ENCODE measurements around the gene EPOP.

The EPOP gene

GRCh38 chr17:38674014-38674748 is 576 bp downstream of the EPOP start:
- no peak for DNase-seq (ENCODE audit: low spot score)

GRCh38 chr17:38673707-38674013 is 1.1 kb downstream of the EPOP start:
- DNase-seq (ENCODE audit: low spot score): no peak

- no peak for DNase-seq (ENCODE audit: low spot score)
Measured at GRCh38 chr17:38672788-38673706, 1.7 kb downstream of the EPOP start.

GRCh38 chr17:38671939-38672720 is 2.6 kb downstream of the EPOP start:
- DNase-seq (ENCODE audit: low spot score): no peak

GRCh38 chr17:38669520-38669919 is 5.2 kb downstream of the EPOP start:
- DNase-seq (ENCODE audit: low spot score): no peak

- no peak for DNase-seq (ENCODE audit: low spot score)
Measured at GRCh38 chr17:38667787-38668122, 7.0 kb downstream of the EPOP start.

- DNase-seq (ENCODE audit: low spot score): peak; percentile 67
Measured at GRCh38 chr17:38667099-38667786, 7.5 kb downstream of the EPOP start.

GRCh38 chr17:38663964-38664644 is 10.7 kb downstream of the EPOP start:
- DNase-seq (ENCODE audit: low spot score): no peak

- DNase-seq (ENCODE audit: low spot score): peak; percentile 74
Measured at GRCh38 chr17:38663125-38663751, 11.5 kb downstream of the EPOP start.

GRCh38 chr17:38660097-38661025 is 14.4 kb downstream of the EPOP start:
- no peak for DNase-seq (ENCODE audit: low spot score)

GRCh38 chr17:38659415-38659814 is 15.3 kb downstream of the EPOP start:
- DNase-seq (ENCODE audit: low spot score): no peak

GRCh38 chr17:38658741-38659345 is 15.9 kb downstream of the EPOP start:
- DNase-seq (ENCODE audit: low spot score): peak; percentile 58

- peak; percentile 60 for DNase-seq (ENCODE audit: low spot score)
Measured at GRCh38 chr17:38657824-38658740, 16.7 kb downstream of the EPOP start.

GRCh38 chr17:38656959-38657823 is 17.6 kb downstream of the EPOP start:
- DNase-seq (ENCODE audit: low spot score): peak; percentile 96

GRCh38 chr17:38654411-38655398 is 20.1 kb downstream of the EPOP start:
- no peak for DNase-seq (ENCODE audit: low spot score)

- no peak for DNase-seq (ENCODE audit: low spot score)
Measured at GRCh38 chr17:38653679-38654078, 21.1 kb downstream of the EPOP start.
